Effector memory CD8-positive, alpha-beta T cell (primary cell): ENCODE results near the gene EEFSEC.

Experiments
- ATAC-seq: fragments of 150-1000 bp; cut with Tn5 transposase; replicated peaks from 2 replicates; pipeline ENCODE4 v1.10.0; 2021; ENCODE audit warnings: mild to moderate bottlenecking, moderate library complexity
- DNase-seq, 3 experiments: peaks; one replicate each; pipeline ENCODE4 v3.0.0; 2021
- H3K27ac Mint-ChIP-seq, 2 donors: one replicate each; pipeline ENCODE4 v1.8.0; 2022; ENCODE audit warnings: mild to moderate bottlenecking in 2 of 2, mixed read lengths in 2 of 2, moderate library complexity in 2 of 2
- H3K27me3 Mint-ChIP-seq, 2 donors: one replicate each; pipeline ENCODE4 v1.8.0; 2022; ENCODE audit warnings: mixed read lengths in 2 of 2
- H3K36me3 Mint-ChIP-seq: one replicate; pipeline ENCODE4 v1.8.0; 2022; ENCODE audit warnings: mild to moderate bottlenecking, moderate library complexity, mixed read lengths; ENCODE audit not compliant: insufficient read depth
- H3K4me1 Mint-ChIP-seq, 2 donors: one replicate each; pipeline ENCODE4 v1.8.0; 2022; ENCODE audit warnings: low read depth in 2 of 2, mixed read lengths in 2 of 2
- H3K4me3 Mint-ChIP-seq, 2 donors: one replicate each; pipeline ENCODE4 v1.8.0; 2022; ENCODE audit warnings: mild to moderate bottlenecking in 2 of 2, mixed read lengths in 2 of 2, moderate library complexity in 2 of 2
- H3K9me3 Mint-ChIP-seq, 2 donors: one replicate each; pipeline ENCODE4 v1.8.0; 2022; ENCODE audit warnings: mixed read lengths in 2 of 2

The EEFSEC gene

GRCh38 chr3:128452678-128453275, 299.5 kb downstream of the EEFSEC start:
- no peaks in the 10 kb centered on the region for H3K9me3 Mint-ChIP-seq
- ATAC-seq (no peak), DNase-seq (no peak)
- H3K27me3 Mint-ChIP-seq: peaks cover 41 to 68% of the 10 kb centered on the region in 2 donors
- no peak overlapping the region for H3K27ac Mint-ChIP-seq
- H3K4me3 Mint-ChIP-seq: no peak overlapping the region
- H3K4me1 Mint-ChIP-seq: peaks cover 13% of the 10 kb centered on the region in 2 donors
- no peaks in the 10 kb centered on the region for H3K36me3 Mint-ChIP-seq

GRCh38 chr3:128453501-128454309, 300.4 kb downstream of the EEFSEC start:
- Mint-ChIP-seq H3K9me3 (no peaks in the 10 kb centered on the region), H3K27ac (no peak overlapping the region), H3K4me3 (no peak overlapping the region), H3K27me3 (peaks cover 44 to 78% of the 10 kb centered on the region in 2 donors), H3K36me3 (no peaks in the 10 kb centered on the region), H3K4me1 (peaks cover 8% of the 10 kb centered on the region in 2 donors)
- no peak for DNase-seq
- ATAC-seq: no peak

GRCh38 chr3:128454310-128454618, 301.0 kb downstream of the EEFSEC start:
- Mint-ChIP-seq H3K27ac (no peak overlapping the region), H3K9me3 (no peaks in the 10 kb centered on the region), H3K4me3 (no peak overlapping the region), H3K27me3 (peaks cover 44 to 83% of the 10 kb centered on the region in 2 donors), H3K4me1 (peaks cover 5 to 6% of the 10 kb centered on the region in 2 donors), H3K36me3 (no peaks in the 10 kb centered on the region)
- DNase-seq: no peak
- no peak for ATAC-seq

GRCh38 chr3:128455116-128455515, 301.8 kb downstream of the EEFSEC start:
- Mint-ChIP-seq H3K27me3 (peaks cover 50 to 87% of the 10 kb centered on the region in 2 donors), H3K4me3 (no peak overlapping the region), H3K27ac (no peak overlapping the region), H3K36me3 (no peaks in the 10 kb centered on the region), H3K4me1 (peaks cover 3 to 5% of the 10 kb centered on the region in 2 donors), H3K9me3 (no peaks in the 10 kb centered on the region)
- DNase-seq (no peak), ATAC-seq (no peak)

DNA sequence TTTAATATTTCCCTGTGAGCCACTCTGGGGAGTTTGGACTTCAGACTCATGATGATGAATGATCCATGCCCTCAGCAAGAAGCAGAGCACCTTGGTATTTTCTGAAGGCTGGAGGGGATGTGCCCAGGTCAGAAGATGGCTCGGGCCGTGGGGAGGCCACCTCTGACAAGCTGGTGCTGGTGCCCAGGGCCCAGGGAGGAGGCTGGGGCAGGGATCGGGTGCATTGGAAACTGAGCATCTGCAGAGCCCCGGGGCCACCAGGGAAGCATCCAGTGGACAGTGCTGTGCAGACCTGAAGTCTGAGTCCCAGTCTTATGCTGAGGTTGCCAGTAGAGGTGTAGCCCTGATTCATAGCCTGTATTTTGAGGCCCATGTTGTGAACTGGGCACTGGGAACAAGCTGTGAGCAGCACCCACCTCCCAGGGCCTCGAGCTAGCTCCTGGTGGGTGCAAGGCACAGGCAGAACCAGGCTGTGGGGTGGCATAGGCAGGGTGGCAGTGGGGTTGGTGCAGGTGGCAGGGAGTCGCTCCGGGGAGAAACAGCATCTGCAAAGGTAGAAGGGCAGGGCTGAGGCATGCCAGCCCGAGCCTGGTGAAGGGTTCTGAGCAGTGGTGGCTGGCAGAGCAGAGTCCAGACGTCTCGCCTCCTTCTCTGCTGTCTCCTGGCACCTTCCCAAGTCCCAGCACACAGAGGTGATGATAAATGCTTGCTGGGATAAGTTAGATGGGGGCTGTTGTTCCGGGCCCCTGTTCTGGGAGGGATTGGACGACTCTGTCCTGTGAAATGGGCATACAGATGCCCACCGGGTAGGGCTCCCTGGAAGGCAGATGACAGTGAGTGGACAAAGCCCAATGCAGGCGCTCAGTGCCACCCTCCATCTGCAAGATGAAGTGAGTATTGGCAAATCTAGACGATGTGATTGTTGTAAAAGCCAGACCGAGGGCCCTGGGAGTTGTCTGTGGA, 302.8 kb downstream of the EEFSEC start:
- Mint-ChIP-seq H3K4me3 (no peak overlapping the region), H3K9me3 (no peaks in the 10 kb centered on the region), H3K27ac (no peak overlapping the region), H3K4me1 (peaks cover 0 to 7% of the 10 kb centered on the region in 2 donors), H3K27me3 (peaks cover 48 to 87% of the 10 kb centered on the region in 2 donors), H3K36me3 (no peaks in the 10 kb centered on the region)
- DNase-seq (no peak), ATAC-seq (no peak)

GRCh38 chr3:128456776-128457715, 303.8 kb downstream of the EEFSEC start:
- Mint-ChIP-seq H3K9me3 (no peaks in the 10 kb centered on the region), H3K36me3 (no peaks in the 10 kb centered on the region), H3K27me3 (peaks cover 47 to 79% of the 10 kb centered on the region in 2 donors), H3K4me3 (no peak overlapping the region), H3K4me1 (peaks cover 0 to 7% of the 10 kb centered on the region in 2 donors), H3K27ac (no peak overlapping the region)
- DNase-seq: no peak
- ATAC-seq: no peak

- H3K36me3 Mint-ChIP-seq: peaks cover 4% of the 10 kb centered on the region
- H3K27ac Mint-ChIP-seq: no peak overlapping the region
- H3K4me1 Mint-ChIP-seq: peaks cover 0 to 7% of the 10 kb centered on the region in 2 donors
- DNase-seq: no peak
- no peaks in the 10 kb centered on the region for H3K9me3 Mint-ChIP-seq
- ATAC-seq: no peak
- no peak overlapping the region for H3K4me3 Mint-ChIP-seq
- peaks cover 47 to 82% of the 10 kb centered on the region in 2 donors for H3K27me3 Mint-ChIP-seq
Observed at GRCh38 chr3:128457937-128458336, 304.7 kb downstream of the EEFSEC start.
